GM21723 (cell line): ENCODE measurements around the gene SLC6A1.

Experiments
- ATAC-seq: cut with Tn5 transposase; IDR thresholded peaks from one replicate; pipeline ENCODE4 v1.9.1; 2021; ENCODE audit warnings: mild to moderate bottlenecking, moderate library complexity; ENCODE audit not compliant: unreplicated experiment

Gene SLC6A1

DNA sequence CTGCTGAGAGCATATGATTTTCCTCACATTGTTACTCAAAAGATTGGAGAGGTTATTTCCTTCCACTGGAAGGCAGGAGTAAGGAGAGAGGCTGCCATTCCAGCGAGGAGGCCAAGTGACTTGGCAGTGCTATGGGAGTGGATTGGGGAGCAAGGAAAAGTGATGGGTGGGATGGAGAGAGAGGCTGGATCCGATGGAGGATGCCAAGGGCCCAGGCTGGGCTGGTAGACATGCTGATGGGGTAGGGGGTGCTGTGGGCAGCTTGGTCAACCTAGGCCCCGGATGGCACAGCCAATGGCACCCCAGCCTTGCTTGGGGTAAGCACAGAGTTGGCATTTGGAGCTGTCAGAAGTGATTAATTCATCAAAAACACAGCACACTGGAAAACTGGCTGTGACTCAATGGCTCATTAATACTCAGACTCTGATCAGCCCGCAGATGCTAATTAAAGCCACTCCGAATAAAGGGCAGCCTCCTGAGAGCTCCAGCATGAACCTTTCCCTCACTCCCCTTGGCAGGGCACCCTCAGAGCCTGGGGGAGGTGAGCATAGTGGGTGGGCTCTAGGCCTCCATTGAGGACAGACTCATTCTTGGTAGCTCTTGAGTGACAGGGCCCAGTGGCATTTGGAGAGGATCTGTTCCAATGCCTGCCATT lies 22.1 kb upstream of the SLC6A1 start:
- ATAC-seq = no peak

GRCh38 chr3:10972072-10972782 lies 20.3 kb upstream of the SLC6A1 start:
- ATAC-seq = no peak

- no peak for ATAC-seq
Observed at GRCh38 chr3:10973046-10973595, 19.4 kb upstream of the SLC6A1 start.

DNA sequence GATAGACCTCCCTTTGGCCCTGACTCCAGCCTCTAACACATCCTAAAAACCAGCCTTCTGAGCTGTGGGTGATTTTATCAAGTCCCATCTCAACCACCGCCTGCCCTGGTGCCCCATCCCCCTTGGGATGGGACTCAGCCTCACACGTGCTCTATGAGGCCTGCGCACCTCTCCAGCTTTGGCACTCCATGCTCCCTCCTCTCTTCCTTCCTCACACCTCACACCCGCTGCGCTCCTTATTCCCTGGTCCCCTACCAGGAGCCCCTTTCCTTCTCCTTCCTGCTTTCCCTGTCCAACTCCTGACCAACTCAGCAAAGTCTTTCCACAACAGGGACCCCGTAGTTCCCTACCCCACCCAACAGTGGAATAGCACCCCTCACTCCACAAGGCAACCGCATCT lies 18.4 kb upstream of the SLC6A1 start:
- no peak for ATAC-seq

- no peak for ATAC-seq
Observed at GRCh38 chr3:10974746-10975375, 17.7 kb upstream of the SLC6A1 start.

DNA sequence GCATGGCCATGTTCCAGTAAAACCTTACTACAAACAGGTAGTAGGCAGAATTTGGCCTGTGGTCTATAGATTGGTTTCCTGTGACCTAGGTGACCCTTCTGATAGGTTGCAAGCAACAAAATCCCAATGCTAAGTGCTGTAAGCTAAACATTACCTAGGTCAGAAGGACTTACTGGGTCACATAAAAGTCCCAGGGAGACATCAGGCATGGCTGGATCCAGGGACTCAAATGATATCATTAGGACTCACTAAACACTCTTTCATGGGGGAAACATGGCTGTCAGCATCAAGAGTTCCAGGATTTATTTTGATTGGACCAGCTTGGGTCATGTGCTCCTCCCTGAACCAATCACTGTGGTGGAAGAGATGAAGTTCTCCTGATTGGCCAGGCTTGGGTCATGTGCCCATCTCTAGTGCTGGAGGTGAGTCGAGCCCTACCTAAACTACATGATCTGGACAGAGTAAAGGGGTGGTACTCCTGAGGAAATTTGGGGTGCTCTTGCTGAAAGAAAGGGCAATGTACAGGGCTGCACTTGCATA lies 16.8 kb upstream of the SLC6A1 start:
- no peak for ATAC-seq

- no peak for ATAC-seq
Observed at GRCh38 chr3:10976770-10977169, 15.8 kb upstream of the SLC6A1 start.

GRCh38 chr3:10977892-10978510 lies 14.5 kb upstream of the SLC6A1 start:
- ATAC-seq = no peak

GRCh38 chr3:10978956-10979355 lies 13.6 kb upstream of the SLC6A1 start:
- no peak for ATAC-seq

DNA sequence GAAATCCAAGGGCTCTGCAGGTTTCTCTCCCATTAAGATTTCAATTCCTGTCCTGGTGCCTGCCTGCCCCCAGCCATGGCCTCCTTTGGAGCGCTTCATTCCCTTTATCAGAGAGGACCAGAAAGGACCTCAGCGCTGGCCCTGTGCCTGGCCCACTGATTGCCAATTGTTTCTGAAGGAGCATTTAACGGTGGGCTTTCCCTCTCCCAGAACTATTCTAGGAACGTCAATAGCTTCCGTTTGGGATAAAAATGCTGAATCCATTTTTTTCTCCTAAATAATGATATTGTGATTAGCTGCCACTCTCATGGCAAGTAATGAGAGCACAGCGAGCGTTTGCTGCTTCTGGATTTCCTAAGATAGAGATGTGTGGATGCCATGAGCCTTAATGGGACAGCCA lies 12.2 kb upstream of the SLC6A1 start:
- ATAC-seq = no peak

DNA sequence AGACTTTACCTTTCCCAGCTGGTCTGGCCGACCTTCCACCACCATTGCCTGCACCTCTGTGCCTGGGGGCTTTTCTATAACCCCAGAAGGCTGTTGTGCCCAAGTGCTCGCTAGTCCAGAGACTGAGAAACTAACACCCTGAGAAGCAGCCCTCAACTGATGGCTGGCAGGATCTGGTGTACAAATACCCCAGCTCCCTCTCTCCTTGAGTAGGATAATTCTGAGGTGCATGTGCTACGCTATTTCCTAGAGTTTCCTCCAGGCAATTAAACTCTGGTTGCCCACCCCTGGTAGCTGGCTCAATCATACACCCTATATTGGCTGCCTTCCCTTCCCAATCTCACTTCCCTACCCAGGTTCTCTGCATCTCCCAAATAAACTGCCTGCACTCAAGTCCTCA lies 11.5 kb upstream of the SLC6A1 start:
- no peak for ATAC-seq

GRCh38 chr3:10981961-10982360 lies 10.6 kb upstream of the SLC6A1 start:
- ATAC-seq = no peak

GRCh38 chr3:10982782-10983181 lies 9.8 kb upstream of the SLC6A1 start:
- no peak for ATAC-seq

DNA sequence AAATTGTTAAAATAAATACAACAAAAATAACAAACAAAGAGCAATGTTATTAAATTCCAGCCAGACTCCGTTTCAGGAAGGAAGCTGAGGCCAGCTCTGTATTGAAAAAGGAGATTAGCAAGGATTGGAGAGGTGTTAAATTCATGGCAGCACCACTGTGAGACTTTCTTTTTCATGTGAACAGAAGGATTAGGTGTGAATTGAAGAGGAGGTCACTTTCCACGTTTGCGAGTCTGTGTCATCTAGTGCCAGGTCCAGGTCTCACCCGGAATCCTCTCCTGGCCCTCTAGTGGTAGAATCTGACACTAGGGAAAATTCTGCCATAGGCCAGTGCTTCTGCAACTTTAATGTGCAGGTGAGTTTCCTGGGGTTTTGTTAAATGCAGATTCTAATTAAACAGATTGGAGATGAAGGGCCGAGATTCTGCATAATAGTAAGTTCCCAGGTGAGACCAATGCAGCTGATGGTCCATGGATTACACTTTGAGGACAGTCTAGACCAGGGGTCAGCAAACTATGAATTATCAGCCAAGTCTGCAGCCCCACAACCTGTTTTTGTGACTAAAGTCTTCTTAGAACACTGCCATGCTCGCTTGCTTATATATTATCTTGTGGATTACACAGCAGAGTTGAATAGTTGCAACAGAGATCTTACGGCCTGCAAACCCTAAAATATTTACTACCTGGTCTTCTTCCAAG lies 9.2 kb upstream of the SLC6A1 start:
- ATAC-seq = no peak

DNA sequence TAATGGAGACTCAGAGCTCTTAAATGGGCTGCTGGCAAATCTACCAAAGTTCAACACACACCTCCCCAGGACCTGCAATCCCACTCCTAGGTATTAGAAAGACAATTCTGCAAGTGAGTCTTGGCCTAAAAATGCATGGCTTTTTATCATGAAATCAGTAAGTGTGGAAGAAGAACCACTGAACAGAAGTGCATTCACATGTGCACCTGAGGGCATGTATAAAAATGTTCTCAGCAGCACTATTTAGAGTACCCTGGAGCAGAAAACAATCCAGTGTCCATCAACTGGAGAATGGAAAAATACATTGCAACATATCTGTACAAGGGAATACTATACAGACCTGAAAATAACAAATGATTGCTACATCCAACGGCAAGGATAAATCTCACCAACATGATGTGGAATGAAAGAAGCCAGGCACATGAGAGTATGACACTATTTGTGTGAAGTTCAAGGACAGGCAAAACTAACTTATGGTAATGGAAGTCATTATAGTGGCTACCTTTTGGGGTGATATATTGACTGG lies 8.1 kb upstream of the SLC6A1 start:
- ATAC-seq = no peak

DNA sequence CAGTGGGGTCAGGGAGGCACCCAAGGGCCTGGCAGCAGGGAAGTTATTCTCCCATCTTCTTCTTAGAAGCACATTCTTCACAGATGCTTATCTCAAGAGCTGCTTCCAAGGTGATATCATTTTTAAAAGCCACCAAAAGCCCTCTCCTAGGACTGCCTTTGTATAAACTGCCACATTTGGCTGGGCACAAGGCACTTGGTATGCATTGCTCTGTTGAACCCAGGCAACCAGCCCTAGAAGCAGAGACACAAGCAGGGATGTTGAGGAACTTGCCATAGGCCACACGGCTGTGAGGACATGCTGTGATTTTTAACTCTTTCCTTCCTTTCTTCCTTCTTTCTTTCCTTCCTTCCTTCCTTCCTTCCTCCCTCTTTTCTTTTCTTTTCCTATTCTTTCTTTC lies 7.4 kb upstream of the SLC6A1 start:
- ATAC-seq = no peak

DNA sequence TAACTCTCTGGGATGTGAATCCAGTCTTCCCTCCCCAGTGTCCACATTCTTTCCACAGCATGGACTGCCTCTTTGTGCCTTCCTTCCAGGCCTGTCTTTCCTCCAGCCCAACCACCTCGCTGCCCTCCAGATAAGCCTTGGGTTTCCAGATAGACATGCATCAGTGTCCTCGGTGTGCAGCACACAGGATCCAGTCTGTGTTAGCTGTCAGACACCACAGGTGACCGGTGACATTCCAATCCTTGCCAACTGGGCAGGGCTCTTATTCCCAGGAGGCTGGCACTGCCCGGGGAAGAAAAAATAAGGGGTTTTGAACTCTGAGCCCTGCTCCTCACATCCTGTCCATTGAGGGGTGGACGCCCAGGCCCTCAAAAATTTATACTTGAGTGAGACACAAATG lies 6.0 kb upstream of the SLC6A1 start:
- no peak for ATAC-seq

GRCh38 chr3:10988001-10988665 lies 4.4 kb upstream of the SLC6A1 start:
- ATAC-seq = no peak

- no peak for ATAC-seq
Observed at GRCh38 chr3:10988991-10989484, 3.5 kb upstream of the SLC6A1 start.
